Left cardiac atrium (tissue), 4 donors: Measurements from ENCODE around the gene LACTB. TPM values are rescaled to one million over a fixed set of nuclear protein-coding genes. Genes with fewer than 3 reads are reported as not detected.

ENCODE experiments used
- ATAC-seq, 2 donors: fragments of 200-7000 bp; cut with Tn5 transposase; one replicate each; pipeline ENCODE4 v1.9.1; 2020; ENCODE audit warnings: mild to moderate bottlenecking in 2 of 2, moderate library complexity in 2 of 2
- DNase-seq: peaks from one replicate; pipeline ENCODE4 v3.0.0-alpha.2; 2020
- intact Hi-C, 2 donors: fragments of 100-400 bp; cut with DNase I; formaldehyde crosslinking; loops; one replicate each; pipeline versions ENCODE4 v1.14.1 to v1.15.1; 2022 to 2023
- total RNA-seq, 2 donors: library from RNA; stranded (reverse); fragmentation: NEBNext Ultra II Directional; extraction: Animal tissue kit (Norgen Biotek cat#: 25700); gene quantifications; one replicate each; pipeline ENCODE4 v1.2.1, GENCODE V29; 2021
- donor health status: DM: no; HTN: yes; CAD: no.
- donor health status: DM: no; HTN: yes; CAD: no; lungs with severe emphysema.
- donor health status: DM: yes; HTN: yes; CAD: no.
- donor health status: Dilated cardiomyopathy.

Gene LACTB
- total RNA-seq, 2 donors from 2014 or later: 18.2 to 20.3 TPM

DNA sequence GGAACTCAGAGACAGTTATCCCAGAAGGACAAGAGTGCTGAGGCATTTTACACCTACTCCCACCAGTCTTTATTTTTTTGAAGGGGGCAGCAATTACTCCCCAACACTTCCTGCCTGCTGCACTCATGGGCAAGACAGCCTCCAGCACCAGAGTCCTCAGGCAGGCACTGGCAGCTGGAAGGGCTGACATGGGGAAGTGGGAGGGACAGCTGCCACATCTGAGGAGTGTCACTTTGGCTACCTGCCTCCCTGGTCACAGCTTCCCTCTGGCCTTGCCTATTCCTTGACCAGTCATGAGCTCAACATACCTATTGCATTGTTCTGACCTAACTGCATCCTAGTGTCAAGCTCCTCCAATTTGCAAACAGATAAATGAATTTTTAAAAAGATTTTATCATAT, 10.2 kb upstream of the LACTB start:
- no peak for DNase-seq
- ATAC-seq: no peak

DNA sequence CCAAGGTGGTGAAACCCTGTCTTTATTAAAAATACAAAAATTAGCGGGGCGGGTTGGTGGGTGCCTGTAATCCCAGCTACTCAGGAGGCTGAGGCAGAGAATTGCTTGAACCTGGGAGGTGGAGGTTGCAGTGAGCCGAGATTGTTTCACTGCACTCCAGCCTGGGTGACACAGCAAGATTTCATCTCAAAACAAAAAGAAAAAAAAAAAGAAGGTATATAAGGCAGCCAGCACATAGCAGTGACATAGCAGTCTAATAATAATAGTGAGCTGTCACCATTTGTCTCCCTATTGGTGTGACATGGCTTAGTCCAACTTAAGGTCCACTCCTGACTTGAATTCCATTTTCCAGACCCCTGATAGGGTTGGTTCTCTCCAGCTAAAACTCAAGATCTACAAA, 8.8 kb upstream of the LACTB start:
- intact Hi-C loops: no loop called here
- no peak for ATAC-seq
- DNase-seq: no peak

More for the DNA sequence above, 10.2 kb upstream of the LACTB start:
- intact Hi-C loops: no loop called here

DNA sequence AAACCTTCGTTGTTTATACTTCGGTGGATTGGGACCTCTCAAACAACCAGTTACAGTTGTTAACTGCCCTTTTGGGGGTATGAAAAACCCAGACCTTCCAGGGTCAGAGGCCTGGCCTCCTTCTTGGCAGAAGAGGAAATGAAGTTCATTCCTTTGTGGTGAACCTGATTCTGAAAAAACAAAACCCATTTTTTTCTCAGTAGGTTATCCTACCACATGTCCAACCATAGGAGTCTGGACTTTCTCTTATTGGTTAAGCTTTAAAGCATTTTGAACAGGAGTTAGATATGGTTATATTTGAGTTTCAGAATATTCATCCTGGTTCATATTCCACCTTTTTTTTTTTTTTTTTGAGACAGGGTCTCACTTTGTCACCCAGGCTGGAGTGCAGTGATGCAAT, 7.2 kb upstream of the LACTB start:
- ATAC-seq: no peak
- intact Hi-C loops: no loop called here
- no peak for DNase-seq

DNA sequence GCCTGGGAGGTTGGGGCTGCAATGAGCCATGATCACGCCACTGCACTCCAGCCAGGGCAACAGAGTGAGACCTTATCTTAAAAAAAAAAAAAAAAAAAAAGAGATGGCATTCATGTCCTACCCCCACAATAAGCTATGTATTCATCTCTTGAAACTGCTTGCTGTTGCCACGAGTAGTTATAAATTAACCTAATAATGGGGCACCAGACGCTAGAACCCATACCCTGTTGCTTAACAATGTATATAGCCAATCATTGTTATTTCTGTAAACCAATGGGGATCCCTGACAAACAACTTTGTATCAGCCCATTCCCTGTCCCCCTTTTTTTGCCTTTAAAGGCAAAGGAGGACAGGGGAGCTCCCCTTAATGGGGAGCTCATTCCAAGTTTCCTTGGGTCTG, 2.8 kb upstream of the LACTB start:
- ATAC-seq (no peak), DNase-seq (no peak)
- intact Hi-C loops: no loop called here

DNA sequence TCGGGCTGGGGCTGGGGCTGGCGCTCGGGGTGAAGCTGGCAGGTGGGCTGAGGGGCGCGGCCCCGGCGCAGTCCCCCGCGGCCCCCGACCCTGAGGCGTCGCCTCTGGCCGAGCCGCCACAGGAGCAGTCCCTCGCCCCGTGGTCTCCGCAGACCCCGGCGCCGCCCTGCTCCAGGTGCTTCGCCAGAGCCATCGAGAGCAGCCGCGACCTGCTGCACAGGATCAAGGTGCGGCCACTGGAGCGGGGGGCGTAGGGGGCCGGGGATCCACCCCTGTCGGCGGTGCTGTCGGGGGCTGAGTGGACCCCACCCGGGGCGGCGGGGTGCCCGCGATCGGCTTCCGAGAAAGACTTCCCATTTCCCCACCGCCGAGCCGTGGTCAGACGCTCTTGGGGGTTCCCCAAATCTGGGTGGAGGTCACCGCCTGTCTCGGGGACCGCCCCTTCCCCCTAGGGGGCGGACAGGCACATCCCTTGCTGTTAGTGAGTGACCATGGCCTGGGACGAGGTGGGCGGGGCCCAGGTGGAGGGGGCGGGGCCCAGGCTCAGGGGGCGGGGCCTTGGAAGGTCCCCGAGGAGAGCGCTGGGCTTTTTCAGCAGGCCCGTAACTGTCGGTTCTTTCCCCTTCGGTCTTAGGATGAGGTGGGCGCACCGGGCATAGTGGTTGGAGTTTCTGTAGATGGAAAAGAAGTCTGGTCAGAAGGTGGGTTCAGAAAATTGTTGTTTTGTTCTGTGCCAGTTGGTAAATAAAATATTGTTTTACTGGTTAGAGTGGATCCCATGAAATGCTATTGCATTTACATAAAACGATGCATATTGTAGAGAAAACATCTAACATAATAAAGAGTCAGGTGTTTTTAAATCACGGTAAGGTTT, 578 bp downstream of the LACTB start:
- intact Hi-C loops: no loop called here
- peak; percentile 98 to 99 for ATAC-seq
- DNase-seq: peak; percentile 85

DNA sequence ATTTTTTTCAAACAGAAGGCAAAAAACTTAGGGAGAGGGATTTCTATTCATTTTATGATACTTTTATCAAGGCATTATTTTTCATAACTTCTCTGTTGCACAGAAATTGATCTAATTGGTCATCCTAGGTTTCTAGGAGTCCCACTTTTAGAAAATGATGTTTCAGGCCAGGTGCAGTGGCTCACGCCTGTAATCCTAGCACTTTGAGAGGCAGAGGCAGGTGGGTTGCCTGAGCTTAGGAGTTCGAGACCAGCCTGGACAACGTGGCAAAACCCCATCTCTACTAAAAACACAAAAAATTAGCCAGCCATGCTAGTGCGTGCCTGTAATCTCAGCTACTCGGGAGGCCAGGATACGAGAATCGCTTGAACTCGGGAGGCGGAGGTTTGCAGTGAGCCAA, 2.8 kb downstream of the LACTB start:
- intact Hi-C loops: no loop called here
- DNase-seq (no peak), ATAC-seq (no peak)

DNA sequence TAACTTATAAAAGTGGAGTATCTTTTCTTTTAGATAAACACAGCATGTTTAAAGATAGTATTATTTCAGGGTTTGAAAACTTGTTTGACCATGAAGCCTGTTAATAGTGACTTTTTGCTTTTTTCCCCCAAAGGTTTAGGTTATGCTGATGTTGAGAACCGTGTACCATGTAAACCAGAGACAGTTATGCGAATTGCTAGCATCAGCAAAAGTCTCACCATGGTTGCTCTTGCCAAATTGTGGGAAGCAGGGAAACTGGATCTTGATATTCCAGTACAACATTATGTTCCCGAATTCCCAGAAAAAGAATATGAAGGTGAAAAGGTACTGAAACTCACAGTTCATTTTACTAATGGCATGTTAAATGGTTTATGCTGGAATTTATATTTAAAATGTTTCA, 5.1 kb downstream of the LACTB start:
- intact Hi-C loops: no loop called here
- ATAC-seq: no peak
- DNase-seq: no peak

DNA sequence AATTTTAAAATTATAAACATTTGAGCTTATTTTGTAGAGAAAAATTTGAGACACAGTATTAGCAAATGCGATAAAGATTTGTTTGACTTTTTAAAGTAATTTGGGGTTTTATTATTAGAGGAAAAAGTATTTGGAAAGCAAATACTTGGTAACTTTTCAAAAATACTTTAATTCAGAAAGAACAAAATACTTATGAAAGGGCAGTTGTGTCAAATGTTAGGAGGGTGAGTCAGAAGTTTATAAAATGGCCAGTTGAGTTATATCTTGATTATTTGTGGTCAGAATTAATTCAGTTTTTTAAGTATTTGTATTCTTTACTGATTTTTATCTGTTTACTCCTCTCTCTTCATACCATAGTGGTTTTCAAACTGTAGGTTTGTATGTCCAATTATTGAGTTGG, 12.1 kb downstream of the LACTB start:
- ATAC-seq (no peak), DNase-seq (no peak)
- intact Hi-C loops: no loop called here

DNA sequence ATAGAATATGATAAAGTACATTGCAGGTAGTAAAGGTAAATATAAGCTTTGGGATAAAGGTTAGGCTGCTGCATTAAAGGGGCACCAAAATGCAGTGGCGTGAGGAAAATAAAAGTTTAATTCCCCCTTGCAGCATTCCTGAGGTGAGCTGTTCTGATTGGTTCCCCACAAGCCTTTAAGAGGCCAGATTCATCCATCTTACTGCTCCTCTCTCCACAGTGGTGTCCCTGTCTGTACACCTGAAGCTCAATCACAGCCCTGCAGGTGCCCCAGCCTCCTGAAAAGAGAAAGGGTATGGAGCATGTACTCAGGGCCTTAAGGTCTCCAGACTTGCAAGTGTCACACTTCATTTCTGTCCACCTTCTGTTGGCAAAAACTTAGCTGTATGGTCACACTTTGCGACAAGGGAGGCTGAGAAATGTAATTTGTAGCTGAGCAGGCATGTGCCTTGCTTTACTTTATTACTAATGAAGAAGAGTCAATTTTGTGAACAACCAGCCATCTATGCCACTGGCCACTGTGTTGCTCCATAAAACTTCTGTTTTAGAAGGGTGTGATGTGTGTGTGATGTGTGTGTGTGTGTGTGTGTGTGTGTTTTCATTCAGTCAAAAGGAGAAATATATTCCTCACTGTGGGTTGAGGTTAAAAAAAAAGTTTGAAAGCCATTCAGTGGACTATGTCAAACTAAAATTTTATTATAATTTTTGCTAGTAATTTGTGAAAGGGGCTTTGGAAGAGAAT, 12.8 kb downstream of the LACTB start:
- intact Hi-C loops: no loop called here
- ATAC-seq: peak in 1 of 2 donors; percentile 15
- no peak for DNase-seq

DNA sequence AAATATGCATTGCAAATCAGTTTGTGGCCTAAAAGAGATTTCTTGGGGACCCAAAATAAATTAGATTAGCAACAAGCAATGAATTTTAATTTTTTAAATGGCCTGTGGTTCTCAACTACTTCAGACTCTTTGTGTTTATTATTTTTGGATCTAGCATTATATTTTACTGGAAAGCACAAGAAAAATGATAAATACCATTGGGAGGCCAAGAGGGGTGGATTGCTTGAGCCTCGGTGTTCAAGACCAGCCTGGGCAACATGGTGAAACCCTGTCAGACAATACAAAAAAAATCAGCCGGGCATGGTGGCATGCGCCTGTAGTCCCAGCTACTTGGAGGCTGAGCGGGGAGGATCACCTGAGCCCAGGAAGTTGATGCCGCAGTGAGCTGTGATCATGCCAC, 13.6 kb downstream of the LACTB start:
- intact Hi-C loops: no loop called here
- no peak for ATAC-seq
- no peak for DNase-seq

DNA sequence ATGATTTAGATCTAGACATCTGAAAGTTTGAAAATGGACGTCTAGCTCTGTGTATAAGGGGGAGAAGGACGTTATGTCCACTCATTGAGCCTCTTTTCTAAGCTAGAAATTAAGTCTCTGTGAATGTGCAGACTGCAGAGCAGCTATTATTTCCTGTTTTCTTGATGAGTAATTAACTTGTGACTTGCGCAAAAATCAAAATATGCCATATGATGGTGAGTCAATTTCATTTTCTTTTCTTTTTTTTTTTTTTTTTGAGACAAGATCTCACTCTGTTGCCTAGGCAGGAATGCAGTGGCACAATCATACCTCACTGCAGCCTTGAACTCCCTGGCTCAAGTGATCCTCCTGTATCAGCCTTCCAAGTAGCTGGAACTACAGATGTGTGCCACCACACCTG, 14.1 kb downstream of the LACTB start:
- DNase-seq (no peak), ATAC-seq (peak; percentile 12 to 61)
- intact Hi-C loops: no loop called here

DNA sequence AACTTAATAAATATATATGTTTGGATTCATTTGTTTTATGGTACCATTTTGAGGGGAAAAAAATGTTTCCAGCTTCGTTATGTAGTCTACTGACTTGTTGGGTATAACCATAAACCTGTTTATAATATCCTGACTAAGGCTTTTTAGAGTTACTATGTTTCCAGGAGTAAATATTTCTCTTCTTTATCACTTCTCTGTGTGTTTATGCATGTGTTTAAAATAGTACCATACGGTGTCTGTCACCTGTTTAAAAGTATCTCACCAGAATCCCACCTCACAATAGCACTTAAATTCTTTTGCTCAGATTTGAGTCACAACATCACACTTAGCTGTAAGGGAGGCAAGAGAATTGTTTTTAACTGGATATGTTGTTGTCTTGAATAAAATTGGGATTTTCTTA, 15.1 kb downstream of the LACTB start:
- intact Hi-C loops: no loop called here
- DNase-seq (no peak), ATAC-seq (no peak)

DNA sequence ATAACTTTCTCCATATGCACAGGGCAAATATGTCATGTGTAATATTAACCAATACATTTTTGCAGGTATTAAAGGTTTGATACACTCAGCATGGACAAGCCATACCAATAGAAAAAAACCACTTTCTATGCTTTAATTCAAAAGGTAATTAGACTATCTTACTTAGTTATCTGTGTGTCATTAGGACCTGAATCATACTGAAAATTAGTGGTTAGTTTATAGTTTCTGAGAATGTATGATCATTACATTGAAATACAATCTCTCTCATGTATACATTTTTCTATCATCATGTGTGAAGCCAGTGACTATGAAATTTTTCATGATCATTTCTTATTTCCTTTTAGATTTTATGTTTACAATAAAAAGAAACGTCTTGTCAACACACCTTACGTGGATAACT, 19.3 kb downstream of the LACTB start:
- no peak for ATAC-seq
- intact Hi-C loops: no loop called here
- DNase-seq: no peak

DNA sequence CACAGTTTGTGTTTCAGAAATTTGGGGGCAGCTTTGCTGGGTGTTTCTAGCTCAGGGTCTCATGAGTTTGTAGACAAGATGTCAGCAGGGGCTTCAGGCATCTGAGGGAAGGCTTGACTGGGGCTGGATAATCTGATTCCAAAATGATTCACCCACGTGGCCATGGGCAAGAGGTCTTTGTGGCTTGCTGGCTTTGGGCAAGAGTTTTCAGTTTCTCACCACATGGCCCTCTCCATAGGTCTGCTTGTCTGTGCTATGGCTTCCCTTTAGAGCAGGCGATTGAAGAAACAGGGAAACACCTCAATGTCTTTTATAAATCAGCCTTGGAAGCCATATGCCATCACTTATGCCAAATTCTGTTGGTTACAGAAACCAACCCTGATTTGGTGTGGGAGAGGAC, 23.8 kb downstream of the LACTB start:
- DNase-seq (no peak), ATAC-seq (no peak)
- intact Hi-C loops: no loop called here

DNA sequence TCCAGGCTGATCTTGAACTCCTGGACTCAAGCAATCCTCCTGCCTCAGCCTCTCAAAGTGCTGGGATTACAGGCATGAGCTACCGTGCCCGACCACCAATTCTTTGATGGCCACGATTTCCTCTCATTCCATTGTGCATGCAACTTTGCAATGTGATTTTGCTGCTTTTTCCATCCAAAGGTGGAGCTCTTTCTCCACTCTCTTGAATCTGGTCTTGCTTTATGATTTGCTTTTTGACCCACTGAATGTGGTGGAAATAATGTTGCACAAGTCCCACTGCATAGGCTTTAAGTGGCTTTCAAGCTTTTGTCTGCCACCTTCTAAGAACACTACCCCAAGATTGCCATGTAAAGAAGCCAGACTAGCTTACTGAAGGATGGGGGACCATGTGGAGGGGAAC, 25.0 kb downstream of the LACTB start:
- DNase-seq: no peak
- intact Hi-C loops: no loop called here
- no peak for ATAC-seq

DNA sequence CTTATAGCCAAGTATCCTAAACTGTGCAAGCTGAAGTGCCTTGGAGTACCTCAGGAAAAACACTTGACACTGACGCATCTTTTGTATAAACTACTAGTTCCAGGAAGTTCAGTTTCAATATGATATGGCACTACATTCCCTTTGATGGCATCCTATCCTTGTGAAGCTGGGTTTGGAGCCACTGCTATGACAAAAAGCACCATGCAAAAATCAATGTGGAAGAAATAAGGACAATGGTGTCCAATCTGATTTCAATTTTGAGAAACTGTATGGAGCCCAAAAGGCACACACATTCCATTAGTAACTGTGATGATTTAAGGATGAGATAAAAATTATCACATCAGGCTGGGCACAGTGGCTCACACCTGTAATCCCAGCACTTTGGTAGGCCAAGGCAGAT, 30.0 kb downstream of the LACTB start:
- no peak for DNase-seq
- intact Hi-C loops: no loop called here
- no peak for ATAC-seq

DNA sequence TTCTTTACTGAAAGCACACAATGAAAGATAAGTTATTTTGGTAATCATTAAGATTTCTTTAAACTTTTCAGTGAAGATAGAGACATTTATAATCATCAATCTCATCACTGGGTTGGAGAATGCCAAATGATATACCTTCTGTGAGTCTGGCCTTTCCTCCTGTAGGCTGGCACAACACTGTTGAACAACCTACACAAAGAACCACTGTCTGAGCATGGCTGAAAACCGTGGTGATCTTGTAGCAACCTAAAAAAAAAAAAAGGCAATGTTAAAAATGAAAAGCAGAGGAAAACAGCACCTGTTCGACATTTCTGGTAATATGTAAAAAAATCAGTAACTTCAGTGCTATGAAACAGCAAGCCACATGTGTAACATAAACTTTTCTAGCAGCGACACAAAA, 33.8 kb downstream of the LACTB start:
- DNase-seq (no peak), ATAC-seq (no peak)
- intact Hi-C loops: loop anchor here in 1 of 2 donors (5.0 kb wide), 1 partner anchor 122 kb away; the partner anchor contains the start of gene APH1B

DNA sequence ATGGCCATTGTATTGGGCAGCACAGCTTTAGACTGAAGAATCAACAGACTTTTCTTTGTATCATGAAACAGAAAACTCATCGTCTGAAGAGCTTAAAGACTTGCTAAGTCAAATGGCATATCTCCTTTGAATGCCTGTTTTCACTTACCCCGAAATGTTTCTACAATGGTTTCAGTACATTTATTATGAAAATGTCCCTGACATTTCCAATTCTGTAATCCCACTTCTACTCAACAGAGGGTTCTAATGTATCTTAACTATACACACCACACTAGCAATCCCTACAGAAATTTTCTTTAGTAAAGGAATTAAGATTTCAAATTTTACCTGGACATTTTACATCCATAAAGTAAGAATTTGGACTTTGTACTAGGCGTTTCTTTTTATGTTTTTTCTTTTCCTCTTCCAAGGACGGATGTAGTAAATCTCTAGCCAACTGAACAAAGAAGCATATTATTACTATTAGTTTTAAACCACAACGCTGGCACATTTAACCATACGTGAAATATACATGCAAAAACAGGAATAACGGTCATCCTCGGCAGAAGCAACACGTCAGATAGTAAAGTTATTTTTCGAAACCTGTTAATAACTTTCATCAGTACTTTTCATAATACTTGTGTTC, 34.5 kb downstream of the LACTB start:
- ATAC-seq (no peak), DNase-seq (no peak)
- intact Hi-C loops: loop anchor here in 1 of 2 donors (5.0 kb wide), 1 partner anchor 121 kb away; the partner anchor contains the start of gene APH1B

DNA sequence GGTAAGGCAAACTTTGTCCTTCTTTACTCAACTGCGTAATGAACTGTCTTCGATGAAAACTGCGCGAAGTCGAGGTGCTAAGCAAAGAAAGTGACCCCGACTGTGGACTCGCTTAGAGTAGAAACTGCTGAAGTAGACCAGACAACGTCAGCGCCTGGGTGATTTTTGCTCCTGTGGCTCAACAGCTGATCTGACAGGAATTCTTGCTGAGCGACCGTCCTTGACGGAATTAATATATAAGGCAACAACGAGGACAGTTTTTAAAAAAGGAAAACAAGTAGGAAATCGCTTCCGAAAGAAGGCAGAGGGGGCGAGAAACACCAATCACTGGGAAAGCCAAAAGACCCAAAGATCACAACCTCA, 35.1 kb downstream of the LACTB start:
- peak; percentile 42 to 48 for ATAC-seq
- intact Hi-C loops: loop anchor here in 1 of 2 donors (5.0 kb wide), 1 partner anchor 121 kb away; the partner anchor contains the start of gene APH1B
- peak; percentile 47 for DNase-seq
